Ishikawa (cell line): ENCODE data around the gene GNG8.

Experiments used
- CEBPB ChIP-seq: IDR thresholded peaks from 2 replicates; pipeline ENCODE4 v1.6.1; 2012
- CREB1 ChIP-seq: IDR thresholded peaks from 2 replicates; pipeline ENCODE4 v1.6.1; 2012; ENCODE audit warnings: low read depth
- EGR1 ChIP-seq: IDR thresholded peaks from 2 replicates; pipeline ENCODE4 v1.6.1; 2012
- EP300 ChIP-seq: IDR thresholded peaks from 2 replicates; pipeline ENCODE4 v1.6.1; 2012; ENCODE audit warnings: borderline replicate concordance
- FOXM1 ChIP-seq: IDR thresholded peaks from 2 replicates; pipeline ENCODE4 v1.6.1; 2012; ENCODE audit warnings: low read depth, borderline replicate concordance
- MAX ChIP-seq: IDR thresholded peaks from 2 replicates; pipeline ENCODE4 v1.6.1; 2012
- NFIC ChIP-seq: IDR thresholded peaks from 2 replicates; pipeline ENCODE4 v1.6.1; 2012
- RAD21 ChIP-seq: IDR thresholded peaks from 2 replicates; pipeline ENCODE4 v1.6.1; 2012; ENCODE audit warnings: low read depth
- REST ChIP-seq: IDR thresholded peaks from 2 replicates; pipeline ENCODE4 v1.6.1; 2012; ENCODE audit warnings: low read depth, mild to moderate bottlenecking
- TAF1 ChIP-seq: IDR thresholded peaks from 2 replicates; pipeline ENCODE4 v1.6.1; 2012; ENCODE audit warnings: low read depth, mild to moderate bottlenecking
- TCF12 ChIP-seq: IDR thresholded peaks from 2 replicates; pipeline ENCODE4 v1.6.1; 2012; ENCODE audit warnings: low read depth
- TEAD4 ChIP-seq: IDR thresholded peaks from 2 replicates; pipeline ENCODE4 v1.6.1; 2012
- USF1 ChIP-seq: IDR thresholded peaks from 2 replicates; pipeline ENCODE4 v1.6.1; 2012
- YY1 ChIP-seq: IDR thresholded peaks from 2 replicates; pipeline ENCODE4 v1.6.1; 2012; ENCODE audit warnings: low read depth
- ZBTB7A ChIP-seq: IDR thresholded peaks from 2 replicates; pipeline ENCODE4 v1.6.1; 2012; ENCODE audit warnings: low read depth

Gene GNG8

GRCh38 chr19:46646402-46646801 is 10.4 kb upstream of the GNG8 start:
- no peak for TF ChIP-seq EP300
- TF ChIP-seq FOXM1 = no peak
- TF ChIP-seq CEBPB = no peak
- no peak for TF ChIP-seq ZBTB7A
- no peak for TF ChIP-seq TAF1
- TF ChIP-seq TCF12 = no peak
- TF ChIP-seq NFIC = no peak
- TF ChIP-seq TEAD4 = no peak
- no peak for TF ChIP-seq REST
- no peak for TF ChIP-seq YY1
- no peak for TF ChIP-seq CREB1
- TF ChIP-seq EGR1 = no peak
- TF ChIP-seq RAD21 = no peak
- TF ChIP-seq MAX = no peak

- TF ChIP-seq REST = no peak
Observed at GRCh38 chr19:46644720-46645119, 8.7 kb upstream of the GNG8 start.

GRCh38 chr19:46640656-46641055 is 4.7 kb upstream of the GNG8 start:
- TF ChIP-seq EGR1 (no peak), CREB1 (no peak), REST (no peak), TEAD4 (no peak), FOXM1 (no peak), NFIC (no peak), EP300 (no peak), USF1 (no peak), TCF12 (no peak), ZBTB7A (no peak), RAD21 (no peak), CEBPB (no peak)

- 0 out of 2 replicates have a peak, but pooled peaks have one; percentile 25 for TF ChIP-seq TAF1
- no peak for TF ChIP-seq USF1
- TF ChIP-seq EP300 = no peak
- peak; percentile 48; the same call in 1 of the 2 replicates for TF ChIP-seq TCF12
- TF ChIP-seq RAD21 = no peak
- TF ChIP-seq REST = no peak
- peak; percentile 53; the same call in 1 of the 2 replicates for TF ChIP-seq ZBTB7A
- 0 out of 2 replicates have a peak, but pooled peaks have one; percentile 7 for TF ChIP-seq MAX
Observed at GRCh38 chr19:46639358-46640182, 3.6 kb upstream of the GNG8 start.
